Activated naive CD4-positive, alpha-beta T cell treated with anti-CD3 and anti-CD28 coated beads, Interleukin-2, amount 50 U/mL, for 24 hours (primary cell): ENCODE measurements around the gene POLK.
"Not testable (repeated sequence)": the region's sequence is repeated elsewhere in the genome, so short reads cannot be mapped to it uniquely, and the experiment has no call there.

Source experiments
- H3K27ac Mint-ChIP-seq: one replicate; pipeline ENCODE4 v1.8.0; 2021; ENCODE audit warnings: mild to moderate bottlenecking, mixed read lengths
- H3K27me3 Mint-ChIP-seq: one replicate; pipeline ENCODE4 v1.8.0; 2021; ENCODE audit warnings: mixed read lengths
- H3K36me3 Mint-ChIP-seq: one replicate; pipeline ENCODE4 v1.8.0; 2021; ENCODE audit warnings: mixed read lengths
- H3K4me1 Mint-ChIP-seq: one replicate; pipeline ENCODE4 v1.8.0; 2021; ENCODE audit warnings: mixed read lengths
- H3K4me3 Mint-ChIP-seq: one replicate; pipeline ENCODE4 v1.8.0; 2021; ENCODE audit warnings: mild to moderate bottlenecking, mixed read lengths
- H3K9me3 Mint-ChIP-seq: one replicate; pipeline ENCODE4 v1.8.0; 2021; ENCODE audit warnings: mixed read lengths

Gene POLK

GRCh38 chr5:75498208-75498777 lies 13.4 kb upstream of the POLK start:
- Mint-ChIP-seq H3K27ac (no peak overlapping the region), H3K4me3 (no peak overlapping the region), H3K27me3 (no peaks in the 10 kb centered on the region), H3K9me3 (no peaks in the 10 kb centered on the region), H3K4me1 (peaks cover 41% of the 10 kb centered on the region), H3K36me3 (peaks cover 38% of the 10 kb centered on the region)

GRCh38 chr5:75498875-75499274 lies 12.8 kb upstream of the POLK start:
- H3K9me3 Mint-ChIP-seq, H3K27me3 Mint-ChIP-seq, H3K27ac Mint-ChIP-seq, H3K4me3 Mint-ChIP-seq: not testable (repeated sequence)
- H3K36me3 Mint-ChIP-seq = peaks cover 37% of the 10 kb centered on the region
- peaks cover 38% of the 10 kb centered on the region for H3K4me1 Mint-ChIP-seq

GRCh38 chr5:75505112-75505511 lies 6.6 kb upstream of the POLK start:
- H3K9me3 Mint-ChIP-seq, H3K4me3 Mint-ChIP-seq, H3K27ac Mint-ChIP-seq, H3K27me3 Mint-ChIP-seq: not testable (repeated sequence)
- peaks cover 59% of the 10 kb centered on the region for H3K4me1 Mint-ChIP-seq
- H3K36me3 Mint-ChIP-seq = peaks cover 25% of the 10 kb centered on the region

- H3K27me3 Mint-ChIP-seq = no peaks in the 10 kb centered on the region
- no peaks in the 10 kb centered on the region for H3K9me3 Mint-ChIP-seq
- H3K4me1 Mint-ChIP-seq = peaks cover 56% of the 10 kb centered on the region
- no peak overlapping the region for H3K27ac Mint-ChIP-seq
- peaks cover 14% of the 10 kb centered on the region for H3K36me3 Mint-ChIP-seq
- H3K4me3 Mint-ChIP-seq = no peak overlapping the region
Observed at GRCh38 chr5:75507841-75508240, 3.9 kb upstream of the POLK start.

GRCh38 chr5:75509546-75509945 lies 2.1 kb upstream of the POLK start:
- peaks cover 12% of the 10 kb centered on the region for H3K36me3 Mint-ChIP-seq
- peaks cover 59% of the 10 kb centered on the region for H3K4me1 Mint-ChIP-seq

GRCh38 chr5:75509956-75510355 lies 1.7 kb upstream of the POLK start:
- peak overlapping the region; percentile 27 for H3K27ac Mint-ChIP-seq
- peaks cover 10% of the 10 kb centered on the region for H3K36me3 Mint-ChIP-seq
- no peaks in the 10 kb centered on the region for H3K27me3 Mint-ChIP-seq
- peaks cover 57% of the 10 kb centered on the region for H3K4me1 Mint-ChIP-seq
- no peaks in the 10 kb centered on the region for H3K9me3 Mint-ChIP-seq
- peak overlapping the region; percentile 97 for H3K4me3 Mint-ChIP-seq

More at GRCh38 chr5:75509546-75509945, 2.1 kb upstream of the POLK start:
- H3K27ac Mint-ChIP-seq = no peak overlapping the region
- no peaks in the 10 kb centered on the region for H3K27me3 Mint-ChIP-seq
- H3K4me3 Mint-ChIP-seq = peak overlapping the region; percentile 97
- no peaks in the 10 kb centered on the region for H3K9me3 Mint-ChIP-seq

- peak overlapping the region; percentile 97 for H3K4me3 Mint-ChIP-seq
- peaks cover 8% of the 10 kb centered on the region for H3K36me3 Mint-ChIP-seq
- peaks cover 57% of the 10 kb centered on the region for H3K4me1 Mint-ChIP-seq
- H3K27me3 Mint-ChIP-seq = no peaks in the 10 kb centered on the region
- peak overlapping the region; percentile 90 for H3K27ac Mint-ChIP-seq
- H3K9me3 Mint-ChIP-seq = no peaks in the 10 kb centered on the region
Observed at GRCh38 chr5:75510417-75510835, 1.3 kb upstream of the POLK start.

GRCh38 chr5:75510836-75511434 lies 756 bp upstream of the POLK start:
- Mint-ChIP-seq H3K27ac (peak overlapping the region; percentile 90), H3K36me3 (peaks cover 5% of the 10 kb centered on the region), H3K4me3 (peak overlapping the region; percentile 97), H3K27me3 (no peaks in the 10 kb centered on the region), H3K9me3 (no peaks in the 10 kb centered on the region), H3K4me1 (peaks cover 56% of the 10 kb centered on the region)

- peak overlapping the region; percentile 90 for H3K27ac Mint-ChIP-seq
- H3K27me3 Mint-ChIP-seq = no peaks in the 10 kb centered on the region
- peaks cover 54% of the 10 kb centered on the region for H3K4me1 Mint-ChIP-seq
- H3K9me3 Mint-ChIP-seq = no peaks in the 10 kb centered on the region
- H3K4me3 Mint-ChIP-seq = peak overlapping the region; percentile 97
- peaks cover 5% of the 10 kb centered on the region for H3K36me3 Mint-ChIP-seq
Observed at GRCh38 chr5:75512383-75513074, 838 bp downstream of the POLK start.

GRCh38 chr5:75513841-75514240 lies 2.1 kb downstream of the POLK start:
- H3K36me3 Mint-ChIP-seq = peaks cover 10% of the 10 kb centered on the region
- H3K27ac Mint-ChIP-seq = no peak overlapping the region
- H3K4me3 Mint-ChIP-seq = no peak overlapping the region
- no peaks in the 10 kb centered on the region for H3K27me3 Mint-ChIP-seq
- H3K9me3 Mint-ChIP-seq = no peaks in the 10 kb centered on the region
- H3K4me1 Mint-ChIP-seq = peaks cover 53% of the 10 kb centered on the region

- Mint-ChIP-seq H3K4me3 (no peak overlapping the region), H3K9me3 (peaks cover 2% of the 10 kb centered on the region), H3K36me3 (peaks cover 13% of the 10 kb centered on the region), H3K4me1 (peaks cover 56% of the 10 kb centered on the region), H3K27ac (no peak overlapping the region), H3K27me3 (no peaks in the 10 kb centered on the region)
Observed at GRCh38 chr5:75514323-75514722, 2.6 kb downstream of the POLK start.

- Mint-ChIP-seq H3K27me3 (no peaks in the 10 kb centered on the region), H3K36me3 (peaks cover 30% of the 10 kb centered on the region), H3K4me1 (peaks cover 74% of the 10 kb centered on the region), H3K27ac (no peak overlapping the region), H3K4me3 (no peak overlapping the region), H3K9me3 (peaks cover 14% of the 10 kb centered on the region)
Observed at GRCh38 chr5:75519761-75520160, 8.1 kb downstream of the POLK start.

- peak overlapping the region; percentile 32 for H3K27ac Mint-ChIP-seq
- H3K9me3 Mint-ChIP-seq = peaks cover 14% of the 10 kb centered on the region
- peaks cover 82% of the 10 kb centered on the region for H3K4me1 Mint-ChIP-seq
- no peak overlapping the region for H3K4me3 Mint-ChIP-seq
- H3K27me3 Mint-ChIP-seq = no peaks in the 10 kb centered on the region
- H3K36me3 Mint-ChIP-seq = peaks cover 30% of the 10 kb centered on the region
Observed at GRCh38 chr5:75521195-75521594, 9.5 kb downstream of the POLK start.

GRCh38 chr5:75522025-75522424 lies 10.3 kb downstream of the POLK start:
- H3K4me3 Mint-ChIP-seq = no peak overlapping the region
- peaks cover 28% of the 10 kb centered on the region for H3K36me3 Mint-ChIP-seq
- peak overlapping the region; percentile 15 for H3K27ac Mint-ChIP-seq
- peaks cover 87% of the 10 kb centered on the region for H3K4me1 Mint-ChIP-seq
- peaks cover 14% of the 10 kb centered on the region for H3K9me3 Mint-ChIP-seq
- H3K27me3 Mint-ChIP-seq = no peaks in the 10 kb centered on the region

- Mint-ChIP-seq H3K27me3 (no peaks in the 10 kb centered on the region), H3K4me3 (no peak overlapping the region), H3K4me1 (peaks cover 82% of the 10 kb centered on the region), H3K27ac (peak overlapping the region; percentile 15), H3K36me3 (peaks cover 27% of the 10 kb centered on the region), H3K9me3 (peaks cover 14% of the 10 kb centered on the region)
Observed at GRCh38 chr5:75522542-75522941, 10.9 kb downstream of the POLK start.

- peaks cover 76% of the 10 kb centered on the region for H3K4me1 Mint-ChIP-seq
- peaks cover 22% of the 10 kb centered on the region for H3K36me3 Mint-ChIP-seq
- H3K27me3 Mint-ChIP-seq = no peaks in the 10 kb centered on the region
- H3K4me3 Mint-ChIP-seq = peak overlapping the region; percentile 47
- H3K27ac Mint-ChIP-seq = peak overlapping the region; percentile 51
- peaks cover 14% of the 10 kb centered on the region for H3K9me3 Mint-ChIP-seq
Observed at GRCh38 chr5:75523275-75523674, 11.6 kb downstream of the POLK start.
